Cardiac fibroblast (primary cell): ENCODE results near the gene MREG.

Source experiments
- DNase-seq, 2 donors: peaks; one replicate each; pipeline versions ENCODE4 v3.0.0 to v3.0.0-alpha.2; 2010; ENCODE audit warnings: low read depth in 2 of 2
- H3K4me3 ChIP-seq, 2 donors: replicated peaks in 1 of 2; 1 replicate in 1 of 2; 2 replicates in 1 of 2; pipeline ENCODE4 v1.5.1; 2011; ENCODE audit warnings: low read depth in 2 of 2, low read length in 2 of 2, mild to moderate bottlenecking in 2 of 2, moderate library complexity in 1 of 2
- TF ChIP-seq, protein P1 (sequence below): IDR thresholded peaks from one replicate; pipeline ENCODE4 v1.5.1; 2011; ENCODE audit warnings: low read depth, mild to moderate bottlenecking, low read length, inconsistent platforms

The MREG gene

DNA sequence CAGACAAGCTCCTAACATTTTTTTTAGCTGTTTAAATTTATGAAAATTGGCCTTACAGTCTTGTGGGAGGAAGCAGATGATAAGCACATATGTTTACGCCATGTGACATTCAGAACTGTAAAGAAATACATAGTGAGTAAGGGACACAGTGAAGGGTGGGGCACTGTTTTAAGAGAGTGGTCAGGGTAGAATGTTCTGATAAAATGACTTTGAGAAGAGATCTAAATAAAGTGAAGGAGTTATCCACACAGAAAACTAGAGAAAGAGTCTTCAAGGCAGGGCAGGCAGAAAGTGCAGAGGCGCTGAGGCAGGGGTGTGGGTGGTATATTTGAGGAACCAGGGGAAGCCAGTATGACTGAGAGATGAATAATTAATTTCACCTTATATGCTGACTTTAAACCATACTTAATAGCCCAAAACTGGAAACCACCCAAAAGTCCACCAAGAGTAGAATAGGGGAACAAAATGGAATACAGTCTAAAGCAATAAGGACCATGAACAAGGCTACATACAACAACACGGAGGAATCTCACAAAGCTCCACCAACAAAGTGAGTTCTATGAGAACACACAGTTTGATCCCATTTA, 8.6 kb downstream of the MREG start:
- TF ChIP-seq, protein P1, sequence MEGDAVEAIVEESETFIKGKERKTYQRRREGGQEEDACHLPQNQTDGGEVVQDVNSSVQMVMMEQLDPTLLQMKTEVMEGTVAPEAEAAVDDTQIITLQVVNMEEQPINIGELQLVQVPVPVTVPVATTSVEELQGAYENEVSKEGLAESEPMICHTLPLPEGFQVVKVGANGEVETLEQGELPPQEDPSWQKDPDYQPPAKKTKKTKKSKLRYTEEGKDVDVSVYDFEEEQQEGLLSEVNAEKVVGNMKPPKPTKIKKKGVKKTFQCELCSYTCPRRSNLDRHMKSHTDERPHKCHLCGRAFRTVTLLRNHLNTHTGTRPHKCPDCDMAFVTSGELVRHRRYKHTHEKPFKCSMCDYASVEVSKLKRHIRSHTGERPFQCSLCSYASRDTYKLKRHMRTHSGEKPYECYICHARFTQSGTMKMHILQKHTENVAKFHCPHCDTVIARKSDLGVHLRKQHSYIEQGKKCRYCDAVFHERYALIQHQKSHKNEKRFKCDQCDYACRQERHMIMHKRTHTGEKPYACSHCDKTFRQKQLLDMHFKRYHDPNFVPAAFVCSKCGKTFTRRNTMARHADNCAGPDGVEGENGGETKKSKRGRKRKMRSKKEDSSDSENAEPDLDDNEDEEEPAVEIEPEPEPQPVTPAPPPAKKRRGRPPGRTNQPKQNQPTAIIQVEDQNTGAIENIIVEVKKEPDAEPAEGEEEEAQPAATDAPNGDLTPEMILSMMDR, result no peak
- H3K4me3 ChIP-seq, result no peak overlapping the region
- DNase-seq, result no peak

DNA sequence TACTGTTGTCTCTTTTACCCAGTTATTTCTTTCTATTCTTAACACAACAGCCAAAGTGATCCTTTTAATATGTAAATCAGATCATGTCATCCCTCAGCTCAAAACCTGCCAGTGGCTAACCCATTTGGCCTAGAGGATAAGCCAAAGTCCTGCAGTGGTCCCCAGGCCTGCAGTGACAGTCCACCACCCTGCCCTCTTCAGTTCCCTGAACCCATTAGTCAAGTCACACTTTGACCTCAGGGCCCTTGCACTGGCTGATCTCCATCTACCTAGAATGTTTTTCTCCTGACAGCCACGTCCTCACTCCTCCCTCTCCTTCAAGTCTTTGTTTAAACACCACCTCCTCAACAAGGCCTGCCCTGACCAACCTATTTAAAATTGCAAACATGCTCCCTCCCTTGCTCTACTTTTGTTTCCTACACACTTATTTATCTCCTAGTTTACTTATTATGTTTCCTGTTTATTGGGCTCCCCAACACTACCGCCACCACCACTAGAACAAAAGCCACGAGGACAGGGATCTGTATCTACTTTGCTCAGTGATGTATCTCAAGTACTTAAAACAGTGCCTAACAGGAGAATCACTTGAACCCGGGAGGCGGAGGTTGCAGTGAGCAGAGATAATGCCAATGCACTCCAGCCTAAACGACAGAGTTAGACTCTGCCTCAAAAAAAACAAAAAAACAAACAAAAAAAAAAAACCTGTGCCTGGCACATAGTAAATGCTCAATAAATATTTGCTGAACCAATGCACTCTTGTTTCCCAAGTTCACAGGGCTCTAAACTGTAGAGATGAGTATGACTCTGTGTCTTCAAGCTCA, 9.3 kb downstream of the MREG start:
- no peak overlapping the region for H3K4me3 ChIP-seq
- TF ChIP-seq, protein P1, result no peak
- DNase-seq, result no peak

DNA sequence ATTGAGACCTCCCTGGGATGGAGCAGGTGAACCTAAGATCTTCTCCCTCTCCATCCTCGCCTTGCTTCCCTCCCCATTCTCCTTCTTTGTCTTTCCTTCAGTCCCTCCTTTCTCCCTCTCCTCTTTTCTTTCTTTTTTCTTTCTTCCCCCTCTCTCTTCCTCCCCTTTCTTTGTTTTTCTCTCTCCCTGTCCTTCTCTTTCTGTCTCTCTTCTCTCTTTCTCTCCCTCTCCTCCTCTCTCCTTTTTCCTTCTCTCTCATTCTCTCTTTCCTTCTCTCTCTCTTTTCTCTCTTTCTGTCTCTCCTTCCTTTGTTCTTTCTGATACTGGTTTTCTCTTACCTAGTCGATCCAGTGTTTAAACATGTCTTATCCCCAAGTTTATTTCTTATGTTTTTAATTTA, 10.7 kb downstream of the MREG start:
- DNase-seq, result no peak
- no peak overlapping the region for H3K4me3 ChIP-seq
- TF ChIP-seq, protein P1, result no peak

DNA sequence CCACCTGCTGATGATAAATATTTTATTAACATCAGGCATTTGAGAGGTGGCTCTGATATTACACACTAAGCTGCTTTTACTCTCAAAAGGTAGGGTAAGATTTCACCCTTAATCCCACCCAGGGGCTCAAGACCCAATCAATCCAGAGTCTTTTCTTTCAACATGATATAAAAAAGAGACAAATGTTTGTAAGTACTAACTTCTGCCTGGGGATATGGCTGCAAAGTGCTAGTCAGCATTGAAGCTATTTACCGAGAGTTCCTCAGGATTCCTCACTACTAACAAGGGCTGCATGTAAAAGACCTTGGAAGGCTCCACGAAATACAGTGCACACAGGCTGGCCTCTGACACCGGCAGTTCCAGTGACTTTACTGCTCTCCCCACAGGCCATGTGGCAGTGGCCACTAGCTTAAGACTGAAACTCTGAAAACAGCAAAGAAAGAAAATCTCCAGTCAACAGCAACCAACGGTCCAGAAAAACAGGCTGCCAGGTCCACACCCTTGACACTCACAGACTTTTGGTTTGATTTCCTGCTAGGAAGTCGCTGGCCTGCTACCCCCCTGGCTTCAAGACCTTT, 11.2 kb downstream of the MREG start:
- DNase-seq, result no peak
- TF ChIP-seq, protein P1, result no peak
- H3K4me3 ChIP-seq, result no peak overlapping the region

DNA sequence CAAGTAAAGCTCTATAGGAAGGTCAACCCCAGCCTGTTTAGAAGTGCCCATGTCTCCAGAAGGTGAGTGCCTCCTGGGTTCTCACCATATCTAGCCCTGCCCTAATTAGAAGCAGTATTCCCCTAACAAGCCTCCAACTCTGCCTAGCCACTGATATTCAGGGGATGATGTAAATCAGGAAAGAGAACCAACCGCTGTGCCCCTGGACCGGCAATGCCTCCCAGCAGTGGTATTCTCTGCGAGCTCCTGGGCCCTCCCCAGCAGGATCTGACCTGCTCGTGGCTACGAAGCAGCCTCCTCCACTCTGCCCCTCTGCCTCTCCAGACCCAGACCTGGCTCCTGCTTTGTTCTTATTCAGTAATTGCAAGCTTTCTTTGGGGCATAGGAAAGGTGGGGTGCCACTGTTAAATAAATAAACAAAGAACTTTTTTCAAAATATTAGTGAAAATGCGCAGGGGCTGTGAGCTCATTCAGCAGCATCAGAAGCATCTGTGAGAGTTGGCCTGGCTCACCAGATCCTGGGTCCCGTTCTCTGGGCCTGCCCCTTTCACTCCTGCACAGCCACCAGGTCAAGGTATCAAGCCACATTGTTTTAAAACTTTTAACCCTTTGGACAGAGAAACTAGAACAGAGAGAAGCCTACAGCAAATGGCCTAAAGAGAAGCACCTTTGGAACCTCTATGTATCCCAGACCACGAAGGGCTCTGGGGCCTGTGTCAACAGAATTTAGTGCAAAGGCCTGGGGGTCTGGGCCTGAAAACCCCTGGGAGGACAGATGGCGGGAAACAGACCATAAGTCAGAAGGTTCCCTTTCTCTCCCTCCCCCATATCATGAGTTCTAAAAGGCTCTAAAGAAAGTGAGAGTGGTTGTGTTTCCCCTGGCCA, 11.9 kb downstream of the MREG start:
- DNase-seq, result no peak
- TF ChIP-seq, protein P1, result no peak
- H3K4me3 ChIP-seq, result no peak overlapping the region

DNA sequence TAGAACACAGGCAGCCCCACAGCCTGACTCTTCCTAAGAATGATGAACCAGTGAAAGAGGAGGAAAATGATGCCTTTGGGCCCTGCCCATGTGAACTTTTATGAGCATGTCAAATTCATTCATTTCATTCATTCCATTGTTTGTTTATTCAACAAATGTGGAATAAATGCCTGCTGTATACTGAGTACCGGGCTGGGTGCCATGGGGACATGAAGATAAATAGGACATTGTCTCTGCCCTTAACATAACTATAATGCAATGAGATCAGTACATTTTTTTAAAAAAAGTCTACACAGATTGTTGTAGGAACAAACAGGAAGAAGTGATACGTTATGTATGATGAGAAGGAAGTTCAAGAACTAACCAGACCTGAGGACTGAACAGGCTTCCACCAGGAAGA, 14.7 kb downstream of the MREG start:
- H3K4me3 ChIP-seq, result no peak overlapping the region
- TF ChIP-seq, protein P1, result no peak

More for the DNA sequence above, 14.7 kb downstream of the MREG start:
- no peak for DNase-seq
